HepG2 (cell line): ENCODE measurements around the gene TUT4. TPM values are rescaled to one million over a fixed set of nuclear protein-coding genes. Genes with fewer than 3 reads are reported as not detected.

Experiments
- CERS6 ChIP-seq: sonication (generic); formaldehyde crosslinking; IDR thresholded peaks from 2 replicates; pipeline ENCODE4 v1.5.0; 2020; ENCODE audit warnings: missing genetic modification reagents
- DNMT3B ChIP-seq: conservative IDR thresholded peaks from 2 replicates; pipeline ENCODE4 v1.6.1; 2016; ENCODE audit warnings: missing biosample characterization, control low read depth
- E2F5 ChIP-seq: sonication (generic); formaldehyde crosslinking; conservative IDR thresholded peaks from 2 replicates; pipeline ENCODE4 v1.4.0; 2020; ENCODE audit warnings: missing genetic modification reagents
- ELK4 ChIP-seq: sonication (generic); formaldehyde crosslinking; IDR thresholded peaks from 2 replicates; pipeline ENCODE4 v1.9.0; 2021; ENCODE audit warnings: missing genetic modification reagents, borderline replicate concordance
- FOSL1 ChIP-seq: sonication (generic); formaldehyde crosslinking; IDR thresholded peaks from 2 replicates; pipeline ENCODE4 v1.9.0; 2021; ENCODE audit warnings: missing genetic modification reagents, borderline replicate concordance
- IKZF4 ChIP-seq: sonication (generic); formaldehyde crosslinking; IDR thresholded peaks from 2 replicates; pipeline ENCODE4 v1.5.1; 2020; ENCODE audit warnings: borderline replicate concordance, mild to moderate bottlenecking, low read depth, missing genetic modification reagents; ENCODE audit errors: not compliant biosample characterization
- KLF16 ChIP-seq, 2 experiments: sonication (generic) in 1 of 2; formaldehyde crosslinking in 1 of 2; IDR thresholded peaks; 2 replicates each; pipeline versions ENCODE4 v1.6.1 to v1.8.0; 2016 to 2023; ENCODE audit warnings: missing genetic modification reagents in 2 of 2, missing compliant biosample characterization in 1 of 2
- NCOA5 ChIP-seq: sonication (generic); formaldehyde crosslinking; IDR thresholded peaks from 2 replicates; pipeline ENCODE4 v1.4.0; 2020; ENCODE audit warnings: missing genetic modification reagents
- NR1H2 ChIP-seq: sonication (generic); formaldehyde crosslinking; IDR thresholded peaks from 2 replicates; pipeline ENCODE4 v1.8.1; 2022; ENCODE audit warnings: low read depth, missing genetic modification reagents, borderline replicate concordance
- NR2F1 ChIP-seq, 2 experiments: fragments of 450-650 bp in 1 of 2; formaldehyde crosslinking in 1 of 2; IDR thresholded peaks; 2 replicates each; pipeline versions ENCODE4 v1.5.0 to v1.6.1; 2016 to 2020; ENCODE audit warnings: mild to moderate bottlenecking in 1 of 2, missing compliant biosample characterization in 1 of 2, missing genetic modification reagents in 1 of 2, moderate library complexity in 1 of 2
- RFX3 ChIP-seq: IDR thresholded peaks from 2 replicates; pipeline ENCODE4 v1.6.1; 2016; ENCODE audit warnings: missing biosample characterization, missing genetic modification reagents
- RFX5 ChIP-seq: IDR thresholded peaks from 2 replicates; pipeline ENCODE4 v1.6.1; 2011; ENCODE audit warnings: low read depth, low read length, improper control_type of control experiment
- RXRA ChIP-seq: sonication (generic); formaldehyde crosslinking; IDR thresholded peaks from 2 replicates; pipeline ENCODE4 v1.5.1; 2020; ENCODE audit warnings: missing genetic modification reagents
- SALL1 ChIP-seq: sonication (generic); formaldehyde crosslinking; IDR thresholded peaks from 2 replicates; pipeline ENCODE4 v1.8.0; 2022; ENCODE audit warnings: mild to moderate bottlenecking, missing genetic modification reagents
- SP4 ChIP-seq: sonication (generic); formaldehyde crosslinking; IDR thresholded peaks from 2 replicates; pipeline ENCODE4 v1.8.1; 2023; ENCODE audit warnings: mild to moderate bottlenecking, missing genetic modification reagents
- SRSF1 ChIP-seq: fragments of 200-400 bp; formaldehyde crosslinking; optimal IDR thresholded peaks from 2 replicates; pipeline ENCODE3; 2017; ENCODE audit warnings: mild to moderate bottlenecking, low read depth, low read length, moderate library complexity
- TBL1XR1 ChIP-seq: fragments of 150-350 bp; IDR thresholded peaks from 2 replicates; pipeline ENCODE4 v1.6.1; 2014; ENCODE audit warnings: borderline replicate concordance, low read length; ENCODE audit not compliant: partially characterized antibody
- TFAP4 ChIP-seq: sonication (generic); IDR thresholded peaks from 2 replicates; pipeline ENCODE4 v1.6.1; 2016; ENCODE audit warnings: low read depth, borderline replicate concordance
- ZBTB44 ChIP-seq: sonication (generic); formaldehyde crosslinking; IDR thresholded peaks from 2 replicates; pipeline ENCODE4 v1.4.0; 2020; ENCODE audit warnings: missing genetic modification reagents
- ZBTB7A ChIP-seq: sonication (generic); formaldehyde crosslinking; IDR thresholded peaks from 2 replicates; pipeline ENCODE4 v1.8.0; 2022; ENCODE audit warnings: mild to moderate bottlenecking, missing genetic modification reagents
- ZNF10 ChIP-seq: sonication (generic); formaldehyde crosslinking; IDR thresholded peaks from 2 replicates; pipeline ENCODE4 v1.4.0; 2020; ENCODE audit warnings: mild to moderate bottlenecking, low read depth, missing genetic modification reagents, borderline replicate concordance
- ZNF263 ChIP-seq: sonication (generic); formaldehyde crosslinking; IDR thresholded peaks from 2 replicates; pipeline ENCODE4 v1.4.0; 2020; ENCODE audit warnings: missing genetic modification reagents
- ZNF317 ChIP-seq: sonication (generic); formaldehyde crosslinking; IDR thresholded peaks from 2 replicates; pipeline ENCODE4 v1.5.0; 2020; ENCODE audit warnings: mild to moderate bottlenecking, missing genetic modification reagents
- ZNF75D ChIP-seq: sonication (generic); formaldehyde crosslinking; IDR thresholded peaks from 2 replicates; pipeline ENCODE4 v1.8.1; 2023; ENCODE audit warnings: missing genetic modification reagents, mild to moderate bottlenecking, borderline replicate concordance
- polyA plus RNA-seq, 8 experiments: library from polyadenylated mRNA; depleted of rRNA in 3 of 8; stranded (reverse) in 7 of 8; unstranded in 1 of 8; fragments of >200 nt; fragmentation: Illumina TruSeq in 4 of 8; extraction: Trizol in 4 of 8; gene quantifications; 2 replicates each; pipeline versions ENCODE4 v1.2.1 to v1.2.3, GENCODE V29; 2011 to 2016; ENCODE audit warnings: low read depth in 4 of 8, missing spikeins in 1 of 8, mixed read lengths in 1 of 8; ENCODE audit not compliant: insufficient read depth in 1 of 8
- total RNA-seq, 5 experiments: library from RNA; depleted of rRNA; stranded (reverse); fragments of >200 nt; fragmentation: Illumina TruSeq; extraction: Trizol; gene quantifications; 2 replicates each; pipeline ENCODE4 v1.2.3, GENCODE V29; 2016; ENCODE audit warnings: low read depth in 1 of 5

Gene TUT4
- total and polyA plus RNA-seq, 2 of the 13 experiments (the other 11 are each of a cell fraction or from before 2014, with no cell fraction given) = 44.7 to 53.5 TPM

GRCh38 chr1:52553362-52554266 lies 722 bp upstream of the TUT4 start (continued):
- TF ChIP-seq ZBTB44 (CRISPR knock-in tag) = no peak
- peak; percentile 59; the same call in 1 of the 2 replicates for TF ChIP-seq SP4 (CRISPR knock-in tag)
- TF ChIP-seq SRSF1 = no peak
- TF ChIP-seq FOSL1 (CRISPR knock-in tag) = no peak
- TF ChIP-seq ZNF263 = peak; percentile 92
- no peak for TF ChIP-seq IKZF4
- no peak for TF ChIP-seq TBL1XR1
- TF ChIP-seq ELK4 (CRISPR knock-in tag) = no peak
- TF ChIP-seq NR1H2 (CRISPR knock-in tag) = no peak
- TF ChIP-seq SALL1 (CRISPR knock-in tag) = peak; percentile 85
- TF ChIP-seq NR2F1 (CRISPR knock-in tag; IDR thresholded peaks at IDR 0.05) = peak; percentile 11 to 55; a peak in 3 of 4 replicates
- TF ChIP-seq RXRA (CRISPR knock-in tag) = peak; percentile 60; the same call in 1 of the 2 replicates
- peak; percentile 46; the same call in 1 of the 2 replicates for TF ChIP-seq DNMT3B
- TF ChIP-seq RFX3 = no peak
- no peak for TF ChIP-seq ZNF10 (CRISPR knock-in tag)
- TF ChIP-seq E2F5 (CRISPR knock-in tag) = no peak
- TF ChIP-seq RFX5 = no peak
- TF ChIP-seq ZBTB7A (CRISPR knock-in tag) = peak; percentile 87
- TF ChIP-seq CERS6 = peak; percentile 34; the same call in 1 of the 2 replicates
- TF ChIP-seq ZNF75D (CRISPR knock-in tag) = no peak
- no peak for TF ChIP-seq NCOA5
- TF ChIP-seq KLF16 (CRISPR knock-in tag; IDR thresholded peaks at IDR 0.05) = peak; percentile 42 to 79; a peak in 1 of 4 replicates
- no peak for TF ChIP-seq TFAP4
- TF ChIP-seq ZNF317 = no peak
